K562 (cell line): ENCODE data around the gene TCP10L. TPM values are rescaled to one million over a fixed set of nuclear protein-coding genes. Genes with fewer than 3 reads are reported as not detected.

Source experiments
- ATAC-seq: fragments of 200-7000 bp; cut with Tn5 transposase; 3 replicates; pipeline ENCODE4 v1.9.1; 2020; ENCODE audit warnings: moderate library complexity
- BruUV-seq: library from RNA; stranded (reverse); fragments of 400-500 nt; replicated peaks from 2 replicates; lab custom pipeline; 2021; lab: Mats Ljungman, UMichigan
- CTCF ChIA-PET: fragments of 300-600 bp; formaldehyde crosslinking; extraction: SDS; loops from one replicate; lab custom pipeline; 2021; ENCODE audit warnings: low intra/inter-chr PET ratio; lab: Yijun Ruan, JAX
- POLR2A ChIA-PET: fragments of 300-600, 350-650 bp; sonication (Branson Sonifier 250); formaldehyde crosslinking; extraction: SDS; loops from one replicate; lab custom pipeline; 2021; ENCODE audit warnings: antibody characterized with exemption, inconsistent platforms; lab: Yijun Ruan, JAX
- DNase-seq, 4 experiments: peaks; one replicate each; pipeline versions ENCODE4 v3.0.0 to v3.0.0-alpha.2; 2011 to 2018; ENCODE audit warnings: low spot score in 3 of 4, mixed read lengths in 3 of 4; ENCODE audit errors: extremely low read depth in 1 of 4
- FAIRE-seq: peaks from 2 replicates; lab custom pipeline; 2011; peaks lifted over from hg19 to GRCh38; lab: Jason Lieb, UNC
- H2AFZ ChIP-seq: 2 replicates; pipeline ENCODE4 v1.6.0; 2011; ENCODE audit warnings: low read depth, low read length, control low read depth, inconsistent platforms
- H3K27ac ChIP-seq: fragments of 200-600 bp; 3 replicates; pipeline ENCODE4 v1.8.0; 2011; ENCODE audit warnings: low read depth, mild to moderate bottlenecking, control low read depth, inconsistent platforms, low read length, moderate library complexity, mixed read lengths; ENCODE audit errors: extremely low read depth
- H3K27me3 ChIP-seq, 2 experiments: fragments of 300-600 bp in 1 of 2; 2 replicates in 1 of 2; 3 replicates in 1 of 2; pipeline versions ENCODE4 v1.6.0 to v1.8.0; 2011; ENCODE audit warnings: inconsistent platforms in 2 of 2, low read length in 2 of 2, mild to moderate bottlenecking in 1 of 2, mixed read lengths in 1 of 2, moderate library complexity in 1 of 2; ENCODE audit not compliant: control insufficient read depth in 2 of 2, insufficient read depth in 2 of 2
- H3K36me3 ChIP-seq: fragments of 300-600 bp; 3 replicates; pipeline ENCODE4 v1.8.0; 2011; ENCODE audit warnings: mild to moderate bottlenecking, low read length, inconsistent platforms; ENCODE audit not compliant: control insufficient read depth, insufficient read depth
- H3K4me1 ChIP-seq, 2 experiments: fragments of 200-600 bp in 1 of 2; replicated peaks in 1 of 2; 2 replicates in 1 of 2; 3 replicates in 1 of 2; pipeline versions ENCODE4 v1.5.1 to v1.8.0; 2011; ENCODE audit warnings: inconsistent platforms in 2 of 2, low read length in 2 of 2, mild to moderate bottlenecking in 1 of 2, mixed read lengths in 1 of 2, moderate library complexity in 1 of 2; ENCODE audit not compliant: control insufficient read depth in 2 of 2, insufficient read depth in 2 of 2
- H3K4me2 ChIP-seq: 2 replicates; pipeline ENCODE4 v1.6.1; 2011; ENCODE audit warnings: low read length, control low read depth, inconsistent platforms, mixed read lengths; ENCODE audit not compliant: insufficient read depth
- H3K4me3 ChIP-seq: fragments of 200-600 bp; sonication (generic), shearing (Covaris generic); 2 replicates; pipeline ENCODE4 v1.5.1; 2016; ENCODE audit warnings: control low read depth, inconsistent platforms
- H3K79me2 ChIP-seq: fragments of 200-600 bp; 3 replicates; pipeline ENCODE4 v1.8.0; 2011; ENCODE audit warnings: low read length, inconsistent platforms; ENCODE audit not compliant: control insufficient read depth, insufficient read depth
- H3K9ac ChIP-seq, 2 experiments: 2 replicates each; pipeline versions ENCODE4 v1.6.0 to v1.6.1; 2011; ENCODE audit warnings: low read depth in 2 of 2, low read length in 2 of 2, control low read depth in 1 of 2, inconsistent platforms in 1 of 2, mild to moderate bottlenecking in 1 of 2, mixed read lengths in 1 of 2; ENCODE audit not compliant: insufficient read depth in 1 of 2
- H3K9me1 ChIP-seq: one replicate; pipeline ENCODE4 v1.6.0; 2011; ENCODE audit warnings: inconsistent platforms, mild to moderate bottlenecking, low read length, moderate library complexity; ENCODE audit not compliant: control insufficient read depth, insufficient read depth
- H3K9me3 ChIP-seq: replicated peaks from 2 replicates; pipeline ENCODE4 v1.5.1; 2011; ENCODE audit warnings: low read depth, low read length, inconsistent platforms; ENCODE audit not compliant: control insufficient read depth, insufficient read depth
- H4K20me1 ChIP-seq: replicated peaks from 2 replicates; pipeline ENCODE4 v1.6.1; 2011; ENCODE audit warnings: low read length, inconsistent platforms, mixed read lengths; ENCODE audit not compliant: control insufficient read depth, insufficient read depth
- CBX2 ChIP-seq: fragments of 200-600 bp; sonication (generic); IDR thresholded peaks from one replicate; pipeline ENCODE4 v1.6.1; 2012; ENCODE audit warnings: mild to moderate bottlenecking, low read length, inconsistent platforms; ENCODE audit not compliant: insufficient read depth, poor library complexity, severe bottlenecking
- EHMT2 ChIP-seq: fragments of 450-650 bp; IDR thresholded peaks from 2 replicates; pipeline ENCODE4 v1.6.1; 2018; ENCODE audit warnings: antibody characterized with exemption
- ELK1 ChIP-seq: sonication (generic); formaldehyde crosslinking; IDR thresholded peaks from 2 replicates; pipeline ENCODE4 v1.8.1; 2022; ENCODE audit warnings: missing genetic modification reagents
- FOXA1 ChIP-seq: fragments of 450-650 bp; IDR thresholded peaks from 2 replicates; pipeline ENCODE4 v1.6.1; 2016; ENCODE audit warnings: mild to moderate bottlenecking, borderline replicate concordance
- GTF2F1 ChIP-seq: IDR thresholded peaks from 2 replicates; pipeline ENCODE4 v1.6.1; 2011; ENCODE audit warnings: low read depth, low read length, improper control_type of control experiment
- GTF3C2 ChIP-seq: IDR thresholded peaks from 3 replicates; pipeline ENCODE4 v1.6.1; 2011; ENCODE audit warnings: borderline replicate concordance, mild to moderate bottlenecking, moderate library complexity; ENCODE audit not compliant: insufficient read length; ENCODE audit errors: extremely low read depth
- MYNN ChIP-seq, 2 experiments: sonication (generic); formaldehyde crosslinking in 1 of 2; IDR thresholded peaks; 2 replicates each; pipeline versions ENCODE4 v1.5.0 to v1.6.1; 2016 to 2020; ENCODE audit warnings: antibody characterized with exemption in 1 of 2, missing genetic modification reagents in 1 of 2
- NCOA2 ChIP-seq, 2 experiments: fragments of 450-650 bp; IDR thresholded peaks; 2 replicates each; pipeline ENCODE4 v1.6.1; 2018; ENCODE audit warnings: mild to moderate bottlenecking in 2 of 2, moderate library complexity in 1 of 2; ENCODE audit not compliant: partially characterized antibody in 2 of 2
- POLR2AphosphoS5 ChIP-seq: IDR thresholded peaks from 2 replicates; pipeline ENCODE4 v1.6.1; 2011; ENCODE audit warnings: mild to moderate bottlenecking, low read depth, low read length, moderate library complexity; ENCODE audit not compliant: control insufficient read depth, insufficient read depth
- PTTG1 ChIP-seq: fragments of 450-650 bp; IDR thresholded peaks from 2 replicates; pipeline ENCODE4 v1.6.1; 2016; ENCODE audit warnings: low read depth, mild to moderate bottlenecking, missing genetic modification characterization, missing compliant biosample characterization
- RBM22 ChIP-seq: fragments of 200-400 bp; formaldehyde crosslinking; IDR thresholded peaks from 2 replicates; pipeline ENCODE4 v1.6.1; 2018; ENCODE audit warnings: low read length, low read depth; ENCODE audit not compliant: poor library complexity, severe bottlenecking
- RBM39 ChIP-seq: fragments of 200-400 bp; formaldehyde crosslinking; optimal IDR thresholded peaks from 2 replicates; pipeline ENCODE3; 2018; ENCODE audit warnings: low read depth, low read length
- ZBTB26 ChIP-seq: fragments of 450-650 bp; formaldehyde crosslinking; IDR thresholded peaks from 2 replicates; pipeline ENCODE4 v1.4.0; 2022; ENCODE audit warnings: missing genetic modification characterization
- WGBS: fragments of 100-300 bp; shearing (Covaris generic); methylation state at CpG from one replicate; pipeline ENCODE4 v1.1.6; 2016; ENCODE audit warnings: low coverage, mixed read lengths; ENCODE audit not compliant: insufficient coverage; ENCODE audit errors: missing lambda C conversion rate; 5-methylcytosine and 5-hydroxymethylcytosine counted together
- in situ Hi-C: fragments of 300-500 bp; cut with MboI; formaldehyde crosslinking; loops from 4 replicates; pipeline ENCODE4 v1.15.0; 2018; ENCODE audit warnings: inconsistent platforms, mixed read lengths
- intact Hi-C: fragments of 100-400 bp; cut with micrococcal nuclease; formaldehyde crosslinking; loops from 2 replicates; pipeline ENCODE4 v1.14.2; 2022
- polyA plus RNA-seq, 8 experiments: library from polyadenylated mRNA; depleted of rRNA in 4 of 8; stranded (reverse) in 5 of 8; unstranded in 3 of 8; fragments of >200 nt; fragmentation: Nextera tagmentation in 2 of 8; fragmentation: Illumina TruSeq in 1 of 8; extraction: Ambion mirVana in 2 of 8; extraction: Trizol in 1 of 8; gene quantifications; 2 replicates each; pipeline versions ENCODE4 v1.2.1 to v1.2.3, GENCODE V29; 2011 to 2014; ENCODE audit warnings: inconsistent platforms in 1 of 8, missing spikeins in 1 of 8
- total RNA-seq, 7 experiments: library from RNA; depleted of rRNA in 6 of 7; stranded (reverse); fragments of >200 nt in 6 of 7; fragmentation: Illumina TruSeq in 2 of 7; extraction: Trizol in 2 of 7; gene quantifications; 2 replicates each; pipeline versions ENCODE4 v1.2.1 to v1.2.3, GENCODE V29; 2011 to 2021; ENCODE audit warnings: low replicate concordance in 1 of 7

TCP10L gene
- total and polyA plus RNA-seq, 9 of the 15 experiments (the other 6 are each of a cell fraction or from before 2014, with no cell fraction given), result 0.34 to 0.91 (median 0.56) TPM; not detected in 2

- in situ Hi-C loops (no loop called here), intact Hi-C loops (loop anchor here (10.0 kb wide), 1 partner anchor 287 kb away; the partner anchor contains the start of gene MRAP)
- Histone ChIP-seq H3K9me1 (no peaks in the 10 kb centered on the region), H3K4me2 (peak overlapping the region; percentile 3; the same call in 1 of the 2 replicates), H3K9ac (no peak overlapping the region), H3K79me2 (no peaks in the 10 kb centered on the region), H3K36me3 (no peaks in the 10 kb centered on the region; the same call in 2 of the 3 replicates), H4K20me1 (no peaks in the 10 kb centered on the region), H3K27me3 (peaks cover 52 to 63% of the 10 kb centered on the region in 2 experiments), H2AFZ (0 out of 2 replicates have a peak overlapping the region, but pooled peaks have one; percentile 49), H3K27ac (no peak overlapping the region), H3K4me1 (peaks cover 9 to 10% of the 10 kb centered on the region in 2 experiments; a peak in 4 of 5 replicates), H3K4me3 (no peak overlapping the region), H3K9me3 (no peaks in the 10 kb centered on the region)
- FAIRE-seq (no peak), DNase-seq (no peak), ATAC-seq (no peak)
- POLR2A ChIA-PET, result interaction anchor here (0.7 to 1.3 kb wide), 2 partner anchors 10 to 187 kb away, joined by 3 read pairs; no protein-coding TSS in a partner anchor
- no peak for TF ChIP-seq NCOA2 (IDR thresholded peaks at IDR 0.05; ENCODE audit: partially characterized antibody in 2 of 2)
- TF ChIP-seq PTTG1 (tag), result no peak
- TF ChIP-seq ZBTB26 (CRISPR knock-in tag), result no peak
- no peak for TF ChIP-seq ELK1 (CRISPR knock-in tag)
- TF ChIP-seq EHMT2, result no peak
- TF ChIP-seq CBX2, result no peak
- TF ChIP-seq RBM39, result no peak
- no peak for TF ChIP-seq RBM22
- TF ChIP-seq GTF2F1, result no peak
- TF ChIP-seq GTF3C2, result no peak
- TF ChIP-seq POLR2AphosphoS5, result no peak
- no peak for TF ChIP-seq FOXA1
- TF ChIP-seq MYNN (IDR thresholded peaks at IDR 0.05), result no peak
- no peak for TF ChIP-seq MYNN (CRISPR knock-in tag; IDR thresholded peaks at IDR 0.05)
- CTCF ChIA-PET, result no interaction called here
- WGBS, result 7% methylated on average over 13 of the region's 13 CpGs
- no TSS peak for BruUV-seq
These were observed 3.6 kb downstream of the TCP10L start for GRCh38 chr21:32581732-32582131.
